Measurements from ENCODE around the gene ZNF394.

Gene ZNF394

GRCh38 chr7:99447943-99448342 is 52.1 kb downstream of the ZNF394 start:
- DNase-seq, result no peak

- DNase-seq, result no peak
These were observed 54.0 kb downstream of the ZNF394 start for GRCh38 chr7:99446096-99446495.
